ENCODE results near the gene TAMM41. TPM values are rescaled to one million over a fixed set of nuclear protein-coding genes. Genes with fewer than 3 reads are reported as not detected.

TAMM41 gene
- total RNA-seq, 1 donor from 2014 or later: 22.5 TPM

DNA sequence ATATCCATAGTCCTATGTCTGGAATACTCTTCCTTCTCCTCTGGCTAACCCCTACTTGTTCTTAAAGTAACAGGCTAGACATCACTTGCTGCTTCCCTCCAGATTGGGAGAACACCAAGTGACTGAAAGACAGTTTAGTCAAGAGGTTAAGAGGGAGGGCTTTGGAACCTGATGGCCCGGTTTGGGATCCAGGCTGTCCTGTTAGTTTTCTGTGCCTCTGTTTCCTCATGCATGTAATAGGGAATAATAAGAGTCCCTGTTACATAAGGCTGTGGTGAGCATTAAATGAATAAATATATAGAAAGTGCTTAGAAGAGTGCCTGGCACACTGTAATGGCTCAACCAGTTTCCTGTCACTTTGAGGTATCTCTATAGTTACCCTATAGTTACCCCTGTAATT, 66.3 kb downstream of the TAMM41 start:
- H3K27me3 ChIP-seq: no peaks in the 10 kb centered on the region
- Mint-ChIP-seq H3K4me1 (peaks cover 2% of the 10 kb centered on the region), H3K9me3 (no peaks in the 10 kb centered on the region), H3K27ac (no peak overlapping the region), H3K36me3 (peaks cover 12% of the 10 kb centered on the region), H3K27me3 (ENCODE audit: insufficient read depth, low read depth) (no peaks in the 10 kb centered on the region), H3K4me3 (no peak overlapping the region)
- H3K4me2 ChIP-seq: no peak overlapping the region
- DNase-seq (ENCODE audit: low spot score): no peak
- no peak overlapping the region for H3K4me3 ChIP-seq
- no peak for TF ChIP-seq EZH2phosphoT487 (IDR thresholded peaks at IDR 0.05)
- TF ChIP-seq EZH2 (IDR thresholded peaks at IDR 0.05): no peak
- TF ChIP-seq, protein P1, sequence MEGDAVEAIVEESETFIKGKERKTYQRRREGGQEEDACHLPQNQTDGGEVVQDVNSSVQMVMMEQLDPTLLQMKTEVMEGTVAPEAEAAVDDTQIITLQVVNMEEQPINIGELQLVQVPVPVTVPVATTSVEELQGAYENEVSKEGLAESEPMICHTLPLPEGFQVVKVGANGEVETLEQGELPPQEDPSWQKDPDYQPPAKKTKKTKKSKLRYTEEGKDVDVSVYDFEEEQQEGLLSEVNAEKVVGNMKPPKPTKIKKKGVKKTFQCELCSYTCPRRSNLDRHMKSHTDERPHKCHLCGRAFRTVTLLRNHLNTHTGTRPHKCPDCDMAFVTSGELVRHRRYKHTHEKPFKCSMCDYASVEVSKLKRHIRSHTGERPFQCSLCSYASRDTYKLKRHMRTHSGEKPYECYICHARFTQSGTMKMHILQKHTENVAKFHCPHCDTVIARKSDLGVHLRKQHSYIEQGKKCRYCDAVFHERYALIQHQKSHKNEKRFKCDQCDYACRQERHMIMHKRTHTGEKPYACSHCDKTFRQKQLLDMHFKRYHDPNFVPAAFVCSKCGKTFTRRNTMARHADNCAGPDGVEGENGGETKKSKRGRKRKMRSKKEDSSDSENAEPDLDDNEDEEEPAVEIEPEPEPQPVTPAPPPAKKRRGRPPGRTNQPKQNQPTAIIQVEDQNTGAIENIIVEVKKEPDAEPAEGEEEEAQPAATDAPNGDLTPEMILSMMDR (IDR thresholded peaks at IDR 0.05): no peak
- H4K20me1 ChIP-seq (ENCODE audit: low read depth): no peaks in the 10 kb centered on the region
- no peak overlapping the region for H2AFZ ChIP-seq (replicated peaks)
- H3K9me3 ChIP-seq (ENCODE audit: low read depth): no peaks in the 10 kb centered on the region
- H3K9ac ChIP-seq: no peak overlapping the region
- no peaks in the 10 kb centered on the region for H3K79me2 ChIP-seq (ENCODE audit: low read depth)
- H3F3A ChIP-seq (ENCODE audit: low read depth): no peaks in the 10 kb centered on the region
- H3K27ac ChIP-seq: no peak overlapping the region
- no peaks in the 10 kb centered on the region for H3K36me3 ChIP-seq
- H3K4me1 ChIP-seq: no peaks in the 10 kb centered on the region

DNA sequence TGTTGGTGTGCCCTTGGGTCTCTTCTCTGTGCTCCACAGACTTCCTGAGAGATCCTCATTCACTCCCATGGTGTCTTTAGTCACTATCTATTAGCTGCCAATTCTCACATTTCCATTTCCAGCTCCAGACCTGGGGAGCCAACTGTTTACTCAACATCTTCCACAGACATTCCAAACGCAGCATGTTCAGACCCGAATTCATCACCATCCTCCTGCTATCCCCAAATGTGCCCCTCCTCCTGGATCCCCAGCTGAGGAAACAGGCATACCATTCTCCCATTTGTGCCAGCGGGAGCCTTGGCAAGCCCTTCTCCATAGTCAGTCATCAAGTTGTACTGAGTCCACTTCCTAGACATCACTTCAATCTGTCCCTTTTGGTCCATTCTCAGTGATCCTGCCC, 67.1 kb downstream of the TAMM41 start:
- no peaks in the 10 kb centered on the region for H4K20me1 ChIP-seq (ENCODE audit: low read depth)
- no peaks in the 10 kb centered on the region for H3K79me2 ChIP-seq (ENCODE audit: low read depth)
- no peak for TF ChIP-seq EZH2phosphoT487 (IDR thresholded peaks at IDR 0.05)
- TF ChIP-seq EZH2 (IDR thresholded peaks at IDR 0.05): no peak
- TF ChIP-seq, protein P1 (IDR thresholded peaks at IDR 0.05): no peak
- H3K4me1 Mint-ChIP-seq: no peaks in the 10 kb centered on the region
- H3K4me1 ChIP-seq: no peaks in the 10 kb centered on the region
- H2AFZ ChIP-seq (replicated peaks): no peak overlapping the region
- H3K27me3 Mint-ChIP-seq (ENCODE audit: insufficient read depth, low read depth): no peaks in the 10 kb centered on the region
- no peaks in the 10 kb centered on the region for H3K9me3 ChIP-seq (ENCODE audit: low read depth)
- no peak overlapping the region for H3K9ac ChIP-seq
- no peak overlapping the region for H3K4me3 Mint-ChIP-seq
- H3K9me3 Mint-ChIP-seq: no peaks in the 10 kb centered on the region
- H3K4me2 ChIP-seq: no peak overlapping the region
- H3K36me3 ChIP-seq: no peaks in the 10 kb centered on the region
- H3K27ac Mint-ChIP-seq: no peak overlapping the region
- no peak for DNase-seq (ENCODE audit: low spot score)
- peaks cover 10% of the 10 kb centered on the region for H3K36me3 Mint-ChIP-seq
- peaks cover 1% of the 10 kb centered on the region for H3F3A ChIP-seq (ENCODE audit: low read depth)
- H3K27ac ChIP-seq: no peak overlapping the region
- H3K27me3 ChIP-seq: no peaks in the 10 kb centered on the region
- no peak overlapping the region for H3K4me3 ChIP-seq

DNA sequence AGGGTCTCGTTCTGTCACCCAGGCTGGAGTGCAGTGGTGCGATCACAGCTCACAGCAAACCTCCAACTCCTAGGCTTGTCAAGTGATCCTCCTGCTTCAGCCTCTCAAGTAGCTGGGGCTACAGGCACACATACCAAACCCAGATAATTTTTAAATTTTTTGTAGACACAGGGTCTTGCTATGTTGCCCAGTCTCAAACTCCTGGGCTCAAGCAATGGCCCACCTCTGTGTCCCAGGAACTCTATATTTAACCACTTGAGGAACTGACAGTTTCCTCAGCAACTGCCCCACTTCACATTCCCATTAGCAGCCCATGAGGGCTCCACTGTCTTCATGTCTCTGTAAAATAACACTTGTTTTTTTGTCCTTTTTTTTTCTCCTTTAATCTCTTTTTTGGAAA, 68.4 kb downstream of the TAMM41 start:
- Histone ChIP-seq H3K27ac (no peak overlapping the region), H3F3A (ENCODE audit: low read depth) (peaks cover 4% of the 10 kb centered on the region), H3K9me3 (ENCODE audit: low read depth) (no peaks in the 10 kb centered on the region), H3K4me3 (no peak overlapping the region), H3K9ac (no peak overlapping the region), H2AFZ (replicated peaks) (no peak overlapping the region), H3K79me2 (ENCODE audit: low read depth) (no peaks in the 10 kb centered on the region), H4K20me1 (ENCODE audit: low read depth) (no peaks in the 10 kb centered on the region), H3K4me2 (no peak overlapping the region), H3K4me1 (no peaks in the 10 kb centered on the region), H3K27me3 (no peaks in the 10 kb centered on the region), H3K36me3 (no peaks in the 10 kb centered on the region)
- Mint-ChIP-seq H3K27ac (no peak overlapping the region), H3K27me3 (ENCODE audit: insufficient read depth, low read depth) (no peaks in the 10 kb centered on the region), H3K4me1 (no peaks in the 10 kb centered on the region), H3K9me3 (no peaks in the 10 kb centered on the region), H3K36me3 (peaks cover 7% of the 10 kb centered on the region), H3K4me3 (no peak overlapping the region)
- no peak for TF ChIP-seq EZH2 (IDR thresholded peaks at IDR 0.05)
- TF ChIP-seq, protein P1 (IDR thresholded peaks at IDR 0.05): no peak
- DNase-seq (ENCODE audit: low spot score): no peak

DNA sequence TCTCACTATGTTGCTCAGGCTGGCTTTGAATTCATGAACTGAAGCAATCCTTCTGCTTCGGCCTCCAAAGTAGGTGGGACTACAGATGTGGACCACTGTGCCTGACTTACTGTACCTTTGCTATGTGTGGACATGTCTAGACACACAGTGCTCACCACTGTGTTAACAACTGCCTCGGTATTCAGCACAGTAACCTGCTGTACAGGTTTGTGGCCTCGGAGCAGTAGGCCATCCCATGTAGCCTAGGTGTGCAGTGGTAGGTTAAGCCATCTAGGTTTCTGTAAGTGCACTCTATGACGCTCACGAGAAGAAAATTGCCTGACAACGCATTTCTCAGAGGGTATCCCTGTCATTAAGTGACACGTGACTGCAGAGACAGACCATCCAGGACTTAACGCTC, 70.3 kb downstream of the TAMM41 start:
- Histone ChIP-seq H3F3A (ENCODE audit: low read depth) (peaks cover 4% of the 10 kb centered on the region), H3K27me3 (no peaks in the 10 kb centered on the region), H3K36me3 (no peaks in the 10 kb centered on the region), H2AFZ (replicated peaks) (no peak overlapping the region), H3K4me3 (no peak overlapping the region), H3K79me2 (ENCODE audit: low read depth) (no peaks in the 10 kb centered on the region), H3K9ac (no peak overlapping the region), H3K9me3 (ENCODE audit: low read depth) (no peaks in the 10 kb centered on the region), H3K4me1 (no peaks in the 10 kb centered on the region), H3K27ac (no peak overlapping the region), H4K20me1 (ENCODE audit: low read depth) (no peaks in the 10 kb centered on the region), H3K4me2 (no peak overlapping the region)
- H3K4me1 Mint-ChIP-seq: no peaks in the 10 kb centered on the region
- H3K27me3 Mint-ChIP-seq (ENCODE audit: insufficient read depth, low read depth): no peaks in the 10 kb centered on the region
- no peak overlapping the region for H3K4me3 Mint-ChIP-seq
- no peak for TF ChIP-seq EZH2phosphoT487 (IDR thresholded peaks at IDR 0.05)
- TF ChIP-seq, protein P1 (IDR thresholded peaks at IDR 0.05): no peak
- TF ChIP-seq EZH2 (IDR thresholded peaks at IDR 0.05): no peak
- H3K27ac Mint-ChIP-seq: no peak overlapping the region
- H3K36me3 Mint-ChIP-seq: peaks cover 7% of the 10 kb centered on the region
- no peak for DNase-seq (ENCODE audit: low spot score)
- no peaks in the 10 kb centered on the region for H3K9me3 Mint-ChIP-seq

All from neural progenitor cell (in vitro differentiated cells).